Liver (tissue), 3 donors: ENCODE measurements around the gene DKK2.

Experiments
- CTCF ChIP-seq: fragments of 150-350 bp; IDR thresholded peaks from 2 replicates; pipeline ENCODE4 v1.5.1; 2017; ENCODE audit warnings: improper control_type of control experiment, low read depth, low read length; ENCODE audit not compliant: missing input control
- FOXA1 ChIP-seq: IDR thresholded peaks from 2 replicates; pipeline ENCODE4 v1.6.1; 2016; ENCODE audit warnings: antibody characterized with exemption
- GABPA ChIP-seq, 2 donors: IDR thresholded peaks in 1 of 2; conservative IDR thresholded peaks in 1 of 2; 2 replicates each; pipeline ENCODE4 v1.6.1; 2016; ENCODE audit warnings: antibody characterized with exemption in 2 of 2, mild to moderate bottlenecking in 1 of 2, moderate library complexity in 1 of 2
- RXRA ChIP-seq, 2 donors: IDR thresholded peaks; 2 replicates each; pipeline ENCODE4 v1.6.1; 2017 to 2018; ENCODE audit warnings: antibody characterized with exemption in 2 of 2, mild to moderate bottlenecking in 1 of 2
- YY1 ChIP-seq: IDR thresholded peaks from 2 replicates; pipeline ENCODE4 v1.6.1; 2016; ENCODE audit warnings: antibody characterized with exemption, mild to moderate bottlenecking
- TF ChIP-seq, protein P1 (sequence below): IDR thresholded peaks from 2 replicates; pipeline ENCODE4 v1.6.1; 2016; ENCODE audit warnings: antibody characterized with exemption
- donor health status: healthy.
- donor health status: healthy.

DNA sequence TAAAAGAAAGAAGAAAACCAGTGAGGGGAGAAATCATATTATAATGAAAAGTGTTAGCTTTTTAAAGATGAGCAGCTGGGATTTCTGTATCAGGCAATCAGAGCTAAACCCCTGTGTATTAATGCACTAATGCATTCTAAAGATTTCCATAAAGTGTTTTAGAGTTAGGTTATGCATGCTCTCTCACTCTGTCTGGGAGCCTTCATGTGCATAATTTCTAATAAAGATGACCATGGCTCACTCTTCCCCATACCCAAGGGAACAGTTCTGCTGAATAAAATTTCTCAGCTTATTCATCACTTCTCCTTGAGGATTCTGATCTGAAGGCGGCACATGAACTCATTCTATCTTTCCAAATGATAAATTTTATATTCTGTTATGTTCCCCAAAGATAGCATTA lies 129.4 kb downstream of the DKK2 start:
- TF ChIP-seq CTCF (no peak), YY1 (no peak), FOXA1 (no peak), RXRA (IDR thresholded peaks at IDR 0.05) (no peak), GABPA (IDR thresholded peaks at IDR 0.05 in 1 of 2, conservative IDR thresholded peaks at IDR 0.05 in 1 of 2) (no peak)
- TF ChIP-seq, protein P1, sequence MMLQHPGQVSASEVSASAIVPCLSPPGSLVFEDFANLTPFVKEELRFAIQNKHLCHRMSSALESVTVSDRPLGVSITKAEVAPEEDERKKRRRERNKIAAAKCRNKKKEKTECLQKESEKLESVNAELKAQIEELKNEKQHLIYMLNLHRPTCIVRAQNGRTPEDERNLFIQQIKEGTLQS = no peak
